NCI-H1092 (cell line): ENCODE measurements around the gene AKAP7.

ENCODE experiments used
- DNase-seq: peaks from one replicate; lab custom pipeline; 2025; lab: John Stamatoyannopoulos, UW

The AKAP7 gene

DNA sequence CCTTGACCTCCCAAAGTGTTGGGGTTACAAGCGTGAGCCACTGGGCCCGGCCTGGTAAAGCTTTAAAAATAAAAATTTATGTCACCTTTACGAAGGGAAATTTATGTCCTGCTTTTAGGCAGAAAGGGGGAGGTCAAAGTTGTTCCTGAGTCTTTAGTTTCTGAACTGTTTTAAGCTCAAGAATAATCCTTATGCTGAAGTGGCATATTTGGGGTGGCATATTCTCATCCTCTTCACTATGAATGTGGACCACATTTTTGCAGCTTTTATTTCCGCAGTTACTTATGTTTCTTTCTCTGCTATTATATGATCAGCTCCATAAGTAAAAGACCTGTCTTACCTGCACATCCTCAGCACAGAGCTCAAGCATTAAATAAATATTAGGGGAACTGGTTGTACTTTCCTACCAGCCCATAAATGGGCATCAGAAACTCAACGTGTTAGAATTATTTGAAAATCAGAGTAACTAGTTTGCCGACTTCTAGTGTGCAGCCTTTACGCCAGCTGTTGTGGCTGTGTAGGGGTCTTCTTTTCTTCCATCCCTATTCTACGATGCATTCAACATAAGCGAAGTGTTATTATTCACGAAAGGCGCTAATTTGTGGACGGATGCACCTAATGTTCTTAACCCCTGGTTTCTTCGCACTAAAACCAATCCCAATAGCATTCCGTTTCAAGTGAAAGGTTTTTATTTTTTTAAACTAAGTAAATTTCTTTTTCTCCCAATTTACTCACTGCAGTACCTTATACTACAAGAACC is 867 bp upstream of the AKAP7 start:
- no peak for DNase-seq

DNA sequence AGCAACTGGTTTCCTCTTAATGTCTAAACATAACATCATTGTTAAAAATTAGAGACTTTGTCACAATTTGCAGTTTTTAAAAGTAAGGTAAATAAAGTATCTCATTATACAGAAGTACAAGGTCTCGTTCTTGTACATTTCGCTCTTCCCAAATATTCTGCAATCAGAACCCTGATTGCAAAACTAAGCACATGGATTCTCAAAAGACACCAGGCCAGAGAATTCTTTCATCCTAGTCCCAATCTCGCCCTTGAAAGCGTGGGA is 355 bp upstream of the AKAP7 start:
- DNase-seq = no peak

DNA sequence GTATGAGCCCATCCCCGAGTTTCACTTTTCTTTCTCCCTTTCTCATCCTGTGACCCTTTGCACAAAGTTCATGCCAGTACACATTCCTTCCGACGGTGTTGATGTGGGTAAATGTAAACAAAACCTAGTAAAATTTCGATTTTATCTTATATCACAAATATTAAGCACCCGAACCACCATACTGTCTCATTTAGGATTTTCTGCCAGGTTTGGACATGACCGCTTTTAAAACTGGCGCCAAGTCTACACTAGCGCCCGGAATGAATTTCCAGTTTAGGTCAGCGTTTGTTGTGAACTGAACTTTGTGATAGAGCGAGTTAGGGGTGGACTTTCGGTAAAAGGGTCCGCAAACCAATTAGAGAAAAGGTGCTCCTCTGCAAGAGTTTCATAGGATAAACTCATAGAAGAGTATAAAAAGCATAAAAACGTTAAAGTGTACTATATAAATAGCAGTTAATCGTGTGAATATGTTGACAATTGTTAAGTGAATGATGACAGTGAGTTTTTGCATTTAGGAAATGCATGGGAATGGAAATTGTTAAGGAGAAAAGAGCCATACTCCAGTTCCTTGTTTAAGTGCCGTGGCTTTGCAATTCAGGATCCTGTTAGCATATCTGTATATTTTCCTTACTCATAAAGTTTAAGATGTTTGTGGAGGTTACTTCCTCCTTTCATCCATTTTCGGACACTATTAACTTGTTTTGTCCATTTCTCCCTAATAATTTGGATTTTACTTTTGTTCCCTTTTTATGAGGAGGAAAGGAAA is 937 bp downstream of the AKAP7 start:
- DNase-seq = no peak

DNA sequence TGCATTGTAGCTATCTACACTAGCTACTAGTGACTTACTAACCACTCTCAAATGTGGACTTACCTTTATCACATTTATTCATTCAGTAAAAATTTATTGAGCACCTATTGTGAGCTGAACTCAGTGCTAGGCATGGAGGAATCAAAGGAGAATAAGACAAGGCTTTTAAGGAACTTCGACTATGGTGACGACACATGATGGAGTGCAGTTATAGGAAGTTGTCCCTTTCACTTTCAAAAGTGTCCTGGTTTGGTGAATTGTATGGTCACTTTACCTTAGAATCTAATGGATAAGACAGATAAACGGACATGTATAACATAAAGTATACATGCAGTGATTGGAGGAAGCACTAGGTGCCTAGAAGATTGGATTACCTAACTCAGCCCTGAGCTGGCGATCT is 4.3 kb downstream of the AKAP7 start:
- DNase-seq = no peak

DNA sequence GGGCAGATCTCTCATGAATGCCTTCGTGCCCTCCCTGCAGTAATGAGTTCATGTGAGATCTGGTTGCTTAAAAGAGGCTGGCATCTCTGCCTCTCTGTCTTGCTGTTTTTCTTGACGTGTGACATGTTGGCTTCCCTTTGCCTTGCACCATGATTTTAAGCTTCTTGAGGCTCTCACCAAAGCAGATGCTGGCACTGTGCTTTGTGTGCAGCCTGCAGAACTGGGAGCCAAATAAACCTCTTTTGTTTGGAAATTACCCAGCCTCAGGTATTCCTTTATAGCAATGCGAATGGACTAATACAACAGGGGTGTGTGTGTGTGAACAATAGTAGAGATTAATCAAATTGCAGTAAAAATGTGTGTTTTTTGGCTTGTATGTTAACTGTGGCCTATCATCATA is 8.1 kb downstream of the AKAP7 start:
- no peak for DNase-seq

DNA sequence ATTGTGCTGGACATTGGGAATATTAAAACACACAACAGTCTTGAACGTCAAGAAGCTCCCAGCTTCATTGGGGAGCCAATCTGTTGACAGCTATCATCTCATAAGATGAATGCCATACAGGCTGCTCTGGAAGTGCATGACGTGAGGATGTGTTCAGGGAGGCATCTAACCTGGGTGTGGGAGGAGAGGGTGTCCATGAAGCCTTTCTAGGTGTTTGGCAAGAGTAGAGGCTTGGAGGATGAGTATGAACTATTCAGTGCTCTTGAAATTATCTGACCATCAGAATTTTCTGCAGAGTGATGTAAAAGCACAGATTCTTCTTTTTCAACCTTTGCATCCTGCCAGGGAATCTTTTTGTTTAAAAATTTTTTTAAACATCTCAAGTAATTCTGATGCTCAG is 11.6 kb downstream of the AKAP7 start:
- DNase-seq = no peak

DNA sequence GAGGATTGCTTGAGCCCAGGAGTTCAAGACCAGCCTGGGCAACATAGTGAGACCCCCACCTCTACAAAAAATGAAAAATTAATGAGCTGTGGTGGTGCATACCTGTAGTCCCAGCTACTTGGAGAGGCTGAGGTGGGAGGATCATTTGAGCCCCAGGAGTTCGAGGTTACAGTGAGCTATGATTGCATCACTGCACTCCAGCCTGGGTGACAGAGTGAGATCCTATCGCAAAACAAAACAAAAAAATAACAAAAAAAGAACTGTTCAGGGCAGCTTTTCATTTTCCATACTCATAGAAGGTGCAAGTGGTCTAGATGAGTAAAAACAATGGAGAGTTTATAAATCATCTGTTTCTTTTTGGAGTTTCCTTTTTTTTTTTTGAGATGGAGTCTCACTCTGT is 21.1 kb downstream of the AKAP7 start:
- DNase-seq = no peak

DNA sequence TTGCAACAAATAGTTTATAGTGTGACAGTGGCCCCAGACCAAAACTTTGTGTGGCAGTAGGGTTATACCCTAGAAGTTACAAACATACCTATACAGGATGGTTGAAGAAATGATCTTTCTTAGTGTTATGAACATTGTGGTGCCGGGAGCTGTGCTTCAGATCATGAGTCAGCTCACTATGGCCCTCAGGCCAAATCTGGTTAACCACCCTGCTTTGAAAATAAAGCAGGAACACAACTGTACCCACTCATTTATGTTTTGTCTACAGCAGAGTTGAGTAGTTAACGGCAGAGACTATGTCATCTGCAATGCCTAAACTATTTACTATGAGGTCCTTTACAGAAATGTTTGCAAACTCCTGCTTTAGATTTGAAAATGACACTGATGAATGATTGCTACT is 24.3 kb downstream of the AKAP7 start:
- no peak for DNase-seq

DNA sequence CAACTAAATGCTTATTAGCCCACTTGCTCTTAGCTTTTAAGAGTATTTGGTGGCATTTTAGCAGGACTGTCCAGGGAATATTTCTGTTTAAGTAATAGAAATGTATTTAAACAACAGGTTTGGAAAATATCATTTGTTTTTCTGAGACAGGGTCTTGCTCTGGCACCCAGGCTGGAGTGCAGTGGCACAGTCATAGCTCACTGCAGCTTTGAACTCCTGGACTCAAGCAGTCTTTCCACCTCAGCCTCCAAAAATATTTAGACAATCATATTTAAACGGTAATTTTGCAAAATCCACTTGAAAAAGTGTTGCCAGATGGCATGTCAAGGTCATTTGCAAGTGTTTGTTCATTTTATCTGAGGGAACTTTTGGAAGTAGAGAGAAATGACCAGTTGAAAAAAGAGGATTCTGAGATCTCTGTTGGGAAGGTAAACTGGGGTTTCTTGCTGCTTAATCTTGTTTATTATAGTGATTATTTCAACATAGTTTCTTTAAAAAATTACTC is 25.0 kb downstream of the AKAP7 start:
- DNase-seq = no peak

DNA sequence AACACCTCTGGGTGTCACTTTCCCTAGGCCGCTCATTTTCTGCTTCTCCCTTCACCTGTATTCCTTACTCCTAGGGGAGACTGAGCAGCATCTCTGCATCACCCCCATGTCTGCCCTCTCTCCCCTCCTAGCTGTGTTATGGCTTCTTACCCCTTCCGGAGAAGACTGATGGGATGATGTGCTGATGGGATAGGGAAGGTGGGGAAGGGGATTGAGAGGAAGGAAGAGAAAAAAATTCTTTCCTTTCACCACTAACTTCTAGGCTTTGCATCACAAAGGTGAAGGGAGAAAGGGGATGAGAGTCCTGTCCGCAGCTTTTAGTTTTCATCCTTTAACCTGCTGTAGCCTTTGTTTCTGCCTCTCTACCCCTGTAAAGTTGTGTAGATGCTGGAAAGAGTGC is 26.7 kb downstream of the AKAP7 start:
- DNase-seq = no peak

DNA sequence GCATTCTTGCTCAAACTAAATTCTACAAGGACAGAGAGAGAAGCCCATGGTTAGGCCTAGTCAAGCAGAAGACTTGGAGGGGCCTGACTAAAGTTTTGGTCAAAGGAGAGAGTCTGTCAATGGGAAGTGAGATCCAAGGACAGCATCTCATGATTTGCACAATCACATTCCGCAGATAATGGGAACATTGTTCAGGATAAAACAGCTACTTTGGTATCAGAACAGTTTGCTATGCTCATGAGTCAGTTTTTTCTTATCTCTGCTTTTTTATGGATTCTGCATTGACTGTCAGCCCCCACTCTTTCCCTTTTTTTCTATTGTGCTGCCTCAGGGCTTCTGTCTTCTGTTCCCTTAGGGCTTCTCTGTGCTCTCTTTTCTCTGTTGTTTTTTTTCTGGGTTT is 28.6 kb downstream of the AKAP7 start:
- DNase-seq = no peak

DNA sequence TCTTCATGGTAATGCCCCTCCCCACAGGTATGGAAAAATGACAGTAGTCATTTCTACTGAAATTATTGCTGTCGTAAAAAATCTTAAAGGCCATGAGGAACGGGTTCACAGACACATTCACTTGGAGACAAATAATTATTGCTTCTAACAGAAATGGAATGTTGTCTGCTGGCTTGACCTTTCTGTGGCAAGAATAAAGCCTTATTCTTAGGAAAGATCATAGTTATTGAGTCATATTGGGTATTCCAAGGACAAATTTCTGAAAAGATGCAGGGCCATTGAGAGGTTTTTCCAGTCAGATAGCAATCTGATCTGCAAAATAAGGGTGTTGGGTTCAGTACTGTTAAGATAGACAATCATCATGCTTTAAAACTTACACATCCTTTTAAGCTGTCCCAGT is 29.2 kb downstream of the AKAP7 start:
- DNase-seq = no peak

DNA sequence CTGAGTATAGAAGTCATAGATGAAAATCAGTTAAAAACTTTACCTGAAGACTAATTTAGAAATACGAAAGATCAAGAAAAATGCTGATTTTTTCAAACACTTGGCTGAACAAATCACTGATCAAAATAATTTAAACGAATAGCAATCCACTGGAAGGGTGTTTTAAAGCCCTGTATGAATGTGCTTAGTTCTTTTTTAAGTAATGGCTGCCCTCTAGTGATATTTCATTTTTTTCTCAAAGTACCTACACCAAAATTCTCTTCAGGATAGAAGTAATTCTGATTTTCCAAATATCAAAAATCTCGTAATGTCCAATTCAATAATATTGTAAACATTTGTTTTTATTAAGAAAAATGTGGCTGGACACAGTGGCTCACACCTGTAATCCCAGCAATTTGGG is 32.5 kb downstream of the AKAP7 start:
- DNase-seq = no peak

DNA sequence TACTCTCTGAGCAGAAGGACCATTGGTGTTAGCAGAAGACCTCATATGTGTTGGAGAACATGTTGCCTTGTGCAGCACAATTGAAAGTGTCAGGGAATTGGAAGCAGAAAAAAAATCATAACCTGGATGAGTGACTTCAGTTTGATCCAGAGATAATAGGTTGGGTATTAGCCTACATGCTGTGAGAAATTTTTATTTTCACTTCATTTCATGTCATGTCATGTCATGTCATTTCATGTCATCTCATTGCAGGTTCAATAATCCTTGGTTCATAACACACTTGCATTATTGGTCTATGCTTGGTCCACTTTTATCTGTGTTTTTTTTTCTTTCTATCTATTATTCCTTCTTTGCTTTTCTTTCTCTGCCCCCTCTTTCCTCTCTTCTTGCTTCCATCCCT is 34.3 kb downstream of the AKAP7 start:
- DNase-seq = no peak

DNA sequence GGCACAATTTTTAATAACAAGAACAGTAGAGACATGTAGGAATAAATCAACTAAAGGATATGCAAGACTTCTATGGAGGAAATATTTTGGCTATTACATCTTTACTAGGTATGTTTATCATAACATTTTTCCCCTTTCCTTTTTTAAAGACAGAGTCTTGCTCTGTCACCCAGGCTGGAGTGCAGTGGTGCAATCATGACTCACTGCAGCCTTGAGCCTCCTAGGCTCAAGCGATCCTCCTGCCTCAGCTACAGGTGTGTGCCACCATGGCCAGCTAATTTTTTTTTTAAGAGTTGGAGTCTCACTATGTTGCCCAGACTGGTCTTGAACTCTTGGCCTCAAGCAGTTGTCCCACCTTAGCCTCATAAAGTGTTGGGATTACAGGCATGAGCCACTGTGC is 37.0 kb downstream of the AKAP7 start:
- no peak for DNase-seq

DNA sequence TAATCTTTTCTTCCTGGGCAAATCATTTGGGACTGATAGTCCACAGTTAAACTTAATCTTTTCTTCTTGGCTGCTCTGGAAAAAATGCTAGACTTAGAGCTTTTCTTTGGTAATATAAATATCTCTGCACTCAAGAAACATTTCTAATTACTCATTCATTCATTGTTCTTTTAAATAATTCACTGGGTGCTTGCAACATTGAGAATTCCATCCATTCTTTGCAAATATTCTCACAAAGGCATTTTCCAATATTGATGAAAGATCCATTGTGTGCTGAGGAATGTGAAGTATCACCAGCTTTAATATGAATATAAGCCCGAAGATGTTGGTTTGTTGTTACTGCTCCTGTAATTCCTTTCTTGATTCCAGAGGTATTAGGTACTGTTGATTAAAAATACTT is 38.4 kb downstream of the AKAP7 start:
- no peak for DNase-seq

DNA sequence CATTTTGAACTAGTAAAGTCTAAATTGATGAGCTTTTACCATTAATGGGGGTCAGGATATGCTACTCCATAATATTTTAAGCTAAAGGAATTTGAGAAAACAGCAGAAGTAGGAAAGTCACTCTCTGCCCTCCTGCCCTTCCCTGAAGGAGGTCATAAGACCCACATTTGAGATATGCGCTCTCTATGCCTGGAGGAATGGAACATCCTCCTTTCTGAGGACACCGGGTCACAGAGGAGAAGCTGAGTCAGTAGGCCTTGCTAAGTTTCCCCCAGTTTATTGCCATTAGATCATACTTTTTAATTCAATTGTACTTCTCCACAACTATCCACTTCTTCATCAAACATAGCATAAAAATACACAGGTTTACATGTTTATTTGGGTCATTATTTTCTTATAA is 40.3 kb downstream of the AKAP7 start:
- DNase-seq = no peak

DNA sequence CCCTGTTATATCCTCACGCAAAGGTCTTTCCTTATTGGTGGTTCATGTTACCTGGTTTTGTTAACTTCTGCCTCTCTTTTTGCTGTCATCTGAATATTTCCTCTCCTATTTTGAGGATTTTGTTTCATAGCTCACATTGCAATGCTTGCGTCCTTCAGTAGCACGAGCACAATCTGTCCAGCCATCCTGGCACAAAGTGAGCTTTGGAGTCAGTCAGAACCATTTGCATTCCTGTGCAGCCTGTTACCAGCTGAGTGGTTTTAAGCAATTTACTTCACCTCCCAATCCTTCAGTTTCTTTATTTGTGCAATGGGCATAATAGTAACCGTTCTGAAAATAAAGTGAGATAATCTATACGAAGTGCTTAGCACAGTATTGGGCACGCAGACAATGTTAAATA is 42.7 kb downstream of the AKAP7 start:
- DNase-seq = no peak

DNA sequence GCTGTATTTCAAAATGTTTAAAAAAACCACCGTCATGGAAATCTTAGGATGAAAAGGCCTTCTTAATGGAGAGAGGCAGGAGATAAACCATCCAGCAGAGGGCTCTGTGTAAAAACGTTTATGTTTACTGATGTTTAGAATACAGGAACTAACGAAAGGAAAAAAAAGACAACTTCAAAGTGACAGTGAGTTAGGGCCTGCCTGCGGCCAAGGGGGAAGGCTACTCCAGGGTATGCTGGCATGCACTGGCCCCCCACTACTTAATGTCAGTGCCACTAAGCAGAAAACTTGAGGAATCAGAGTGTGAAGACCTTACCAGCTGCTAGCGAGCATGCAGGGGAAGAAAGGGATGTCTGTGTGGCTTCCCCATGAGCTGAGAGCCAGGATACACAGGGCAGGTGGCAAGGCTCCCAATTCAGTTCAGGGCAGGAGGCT is 47.7 kb downstream of the AKAP7 start:
- no peak for DNase-seq

DNA sequence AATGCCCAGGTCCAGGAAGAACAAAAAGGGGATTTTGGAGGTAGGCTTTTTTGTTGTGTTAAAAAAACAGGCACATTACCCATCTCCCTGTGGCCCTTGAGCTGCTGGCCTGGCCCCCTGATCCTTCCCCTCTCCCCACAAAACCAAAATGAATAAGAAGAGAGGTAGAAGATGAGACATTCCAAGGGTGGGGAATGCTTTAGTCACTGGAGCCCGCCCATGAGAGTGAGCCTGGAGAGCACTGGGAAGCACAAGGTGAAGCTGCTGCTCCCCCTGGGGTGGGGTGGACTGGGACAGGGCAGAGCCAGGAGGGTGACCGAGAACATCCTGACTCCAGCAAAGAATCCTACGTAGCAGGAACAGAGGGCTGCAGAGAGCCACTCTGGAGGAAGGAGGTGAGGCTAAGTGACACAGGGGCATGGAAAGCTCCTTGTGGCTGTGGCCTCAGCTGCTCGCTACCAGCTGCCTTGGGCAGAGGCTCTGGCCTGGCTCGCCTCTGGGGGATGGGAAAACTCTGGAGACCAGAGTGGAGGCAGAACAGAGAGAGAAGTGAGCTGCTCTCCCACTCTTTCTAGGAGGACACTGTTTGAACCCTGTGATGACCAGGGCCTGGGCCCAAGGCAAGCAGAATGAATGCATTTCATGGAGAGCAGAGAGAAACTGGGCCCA is 48.3 kb downstream of the AKAP7 start:
- DNase-seq = no peak

DNA sequence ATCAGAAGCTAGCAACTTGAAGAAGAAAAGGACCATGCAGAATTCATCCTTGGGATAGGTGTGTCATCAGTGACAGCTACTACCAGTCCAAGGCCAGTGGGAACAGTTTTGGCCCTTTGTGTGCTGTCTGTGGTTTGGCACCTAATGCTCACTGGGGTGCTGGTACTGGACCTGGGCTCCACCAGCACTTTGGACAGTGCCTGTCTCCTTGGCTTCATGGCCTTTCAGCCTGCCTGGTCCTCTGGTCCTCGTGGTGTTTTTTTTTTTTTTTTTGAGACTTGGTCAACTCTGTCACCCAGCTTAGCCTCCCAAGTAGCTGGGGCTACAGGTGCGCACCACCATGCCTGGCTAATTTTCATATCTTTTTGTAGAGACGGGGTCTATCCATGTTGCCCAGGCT is 56.3 kb downstream of the AKAP7 start:
- no peak for DNase-seq

DNA sequence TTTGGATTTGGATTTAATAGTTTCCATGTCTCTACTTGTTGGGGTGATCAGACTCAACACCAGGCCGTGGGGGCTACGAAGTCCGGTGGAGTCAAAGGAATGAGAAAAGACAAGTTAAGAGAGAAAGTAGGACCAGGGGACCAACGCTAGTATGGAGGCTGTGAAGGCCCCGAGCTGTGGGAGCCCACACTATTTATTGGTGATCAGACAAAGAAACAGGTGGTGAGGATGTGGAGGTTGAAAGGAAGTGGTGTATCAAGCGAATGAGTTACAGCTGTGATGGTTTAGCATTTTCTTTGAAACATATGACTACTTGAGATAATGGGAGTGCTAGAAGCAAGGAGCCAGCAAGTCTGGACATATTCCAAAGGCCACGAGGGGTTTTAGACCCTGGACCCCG is 62.4 kb downstream of the AKAP7 start:
- DNase-seq = no peak

DNA sequence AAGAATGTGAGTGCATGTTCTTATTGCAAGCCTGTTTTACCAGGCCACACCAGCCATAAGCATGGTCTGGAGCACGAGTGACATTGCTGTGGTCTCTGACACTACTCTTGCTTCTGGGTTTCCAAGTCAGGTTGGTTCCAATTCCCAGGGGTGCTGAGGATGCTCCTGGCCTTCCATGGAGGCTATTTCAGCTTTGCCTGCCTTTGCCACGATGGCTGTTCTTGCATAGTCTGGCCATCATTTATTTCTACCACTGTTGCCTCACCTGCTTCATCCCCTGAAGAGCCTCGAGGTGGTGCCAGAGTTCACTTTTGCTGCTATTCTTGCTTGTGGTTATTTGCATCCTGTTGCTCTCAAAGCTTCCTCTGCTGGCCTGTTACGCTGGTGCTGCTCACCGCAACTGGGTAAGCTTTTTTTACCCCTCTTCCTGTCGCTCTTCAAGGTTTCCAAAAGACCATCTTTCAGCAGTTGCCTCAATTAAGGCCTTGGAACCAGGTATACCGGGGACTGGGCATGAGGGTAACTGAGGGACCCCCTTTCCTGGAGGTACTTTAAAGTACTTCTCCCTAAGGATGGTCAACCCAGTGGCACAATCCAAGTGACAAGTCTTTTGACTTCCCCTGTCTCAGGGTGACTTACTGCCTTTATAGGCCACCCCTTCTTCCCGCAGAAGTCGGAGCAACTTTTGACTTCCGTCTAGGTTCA is 64.5 kb downstream of the AKAP7 start:
- DNase-seq = no peak
